Peyer's patch (tissue), 4 donors: ENCODE results near the gene AKAP13.

Experiments
- CTCF ChIP-seq, 6 experiments: fragments of 450-650 bp in 4 of 6; fragments of 200-600 bp in 2 of 6; sonication (generic) in 1 of 6; IDR thresholded peaks; one replicate each; pipeline ENCODE4 v1.5.1; 2017 to 2019; ENCODE audit warnings: antibody characterized with exemption in 6 of 6, mild to moderate bottlenecking in 3 of 6, moderate library complexity in 1 of 6
- POLR2A ChIP-seq, 2 donors: fragments of 450-650 bp; IDR thresholded peaks; one replicate each; pipeline ENCODE4 v1.5.1; 2017; ENCODE audit warnings: antibody characterized with exemption in 2 of 2, mild to moderate bottlenecking in 2 of 2, moderate library complexity in 2 of 2

- TF ChIP-seq CTCF (IDR thresholded peaks at IDR 0.05), result no peak
- TF ChIP-seq POLR2A (IDR thresholded peaks at IDR 0.05), result no peak
Measured at GRCh38 chr15:85633859-85634258, 253.5 kb downstream of the AKAP13 start.
